Measurements from ENCODE around the gene SIX3.

The SIX3 gene

DNA sequence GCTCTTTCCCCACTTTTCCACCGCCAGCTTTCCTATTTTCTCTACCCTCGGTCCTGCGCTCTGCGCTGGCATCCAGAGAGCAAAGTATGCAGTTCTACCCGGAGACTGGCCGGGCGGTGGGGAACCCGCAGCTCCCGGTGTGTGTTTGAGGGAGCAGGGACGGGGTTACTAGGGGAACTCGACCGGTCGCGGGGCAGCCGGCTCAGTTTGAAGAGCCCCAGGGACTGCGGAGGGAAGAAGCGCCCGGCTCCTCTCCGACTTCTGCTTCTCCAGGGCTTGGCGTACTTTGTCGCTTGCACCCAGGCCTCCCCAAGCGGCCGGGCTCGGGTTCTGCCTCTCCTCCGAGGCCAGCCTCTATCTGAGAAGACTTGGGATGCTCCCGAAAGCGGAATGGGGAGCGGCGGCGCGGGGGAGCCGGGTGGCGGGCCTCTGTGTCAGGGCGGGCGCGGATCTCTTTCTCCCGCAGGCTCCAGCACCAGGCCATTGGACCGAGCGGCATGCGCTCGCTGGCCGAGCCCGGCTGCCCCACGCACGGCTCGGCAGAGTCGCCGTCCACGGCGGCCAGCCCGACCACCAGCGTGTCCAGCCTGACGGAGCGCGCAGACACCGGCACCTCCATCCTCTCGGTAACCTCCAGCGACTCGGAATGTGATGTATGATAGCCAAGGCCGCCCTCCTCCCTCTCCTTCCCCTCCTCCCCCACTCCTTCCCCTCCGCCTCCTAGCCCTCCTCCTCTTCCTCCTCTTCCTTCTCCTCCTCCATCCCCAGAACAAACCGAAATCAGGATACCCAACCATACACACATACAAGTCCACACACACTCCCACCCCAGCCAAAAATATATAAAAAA is 2.8 kb downstream of the SIX3 start:
- DNase-seq, result no peak

GRCh38 chr2:44944952-44945612 is 3.6 kb downstream of the SIX3 start:
- no peak for DNase-seq

DNA sequence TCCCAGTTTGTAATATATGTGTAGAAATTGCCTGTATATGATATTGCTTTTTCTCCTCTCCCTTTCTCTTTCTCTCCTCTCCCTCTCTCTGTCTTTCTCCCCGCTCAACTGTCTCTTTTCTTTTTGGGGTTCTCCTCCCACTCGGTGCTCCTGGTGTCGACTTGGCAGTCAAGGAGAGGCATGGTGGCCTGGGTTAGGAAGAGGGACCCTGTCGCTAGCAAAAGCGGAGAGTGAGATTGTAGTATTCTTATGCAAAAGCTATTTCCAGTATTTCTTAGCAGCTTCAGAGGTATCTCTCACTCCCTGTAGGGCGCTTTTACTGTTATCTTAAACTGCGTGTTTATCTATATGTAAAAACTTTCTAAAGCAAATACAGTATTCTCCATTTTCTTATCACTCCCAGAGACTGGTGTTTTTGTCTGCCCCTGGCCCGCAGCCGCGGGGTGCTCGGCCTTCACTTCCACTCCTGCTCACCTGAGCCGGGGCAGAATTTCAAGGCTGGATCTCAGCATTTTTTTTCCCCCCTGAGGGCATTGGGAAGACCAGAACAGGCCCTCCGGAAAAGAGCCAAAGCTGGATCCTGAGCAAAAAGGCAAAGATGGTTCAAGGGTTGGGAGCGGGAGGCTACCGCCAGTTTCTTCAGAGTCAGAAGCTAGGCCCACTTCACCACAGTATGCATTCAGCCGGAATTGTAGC is 4.3 kb downstream of the SIX3 start:
- no peak for DNase-seq

DNA sequence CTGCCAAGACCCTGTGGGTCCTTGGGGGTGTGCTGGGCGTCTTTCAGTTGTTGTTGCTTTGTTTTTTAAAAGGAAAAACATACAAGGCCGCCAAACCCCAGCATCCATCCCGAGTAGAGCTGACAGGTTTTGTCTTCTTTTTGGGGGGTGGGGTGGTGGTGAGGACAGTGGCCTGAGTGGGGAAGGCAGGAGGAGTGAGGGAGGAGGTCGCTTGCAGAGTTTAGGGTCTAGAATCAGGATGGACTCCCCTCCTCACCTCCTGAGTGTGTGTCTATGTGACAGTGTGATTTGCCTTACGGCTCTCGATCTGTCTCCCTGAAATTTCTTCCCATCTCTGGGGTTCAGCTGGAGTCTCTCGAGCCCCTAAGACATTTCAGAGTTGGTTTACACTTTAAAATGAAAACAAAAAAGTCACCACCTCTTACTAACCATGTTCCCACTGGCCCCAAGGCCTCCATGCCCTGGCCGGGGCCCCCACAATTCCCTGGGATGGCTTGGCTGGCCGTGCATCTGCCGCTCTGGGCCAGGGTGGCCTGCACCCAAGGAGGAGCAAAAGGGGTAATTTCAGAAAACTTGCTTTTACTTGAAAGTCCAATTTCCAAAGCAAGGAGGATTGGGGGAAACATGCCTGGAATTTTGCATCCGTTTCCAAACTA is 5.0 kb downstream of the SIX3 start:
- no peak for DNase-seq

DNA sequence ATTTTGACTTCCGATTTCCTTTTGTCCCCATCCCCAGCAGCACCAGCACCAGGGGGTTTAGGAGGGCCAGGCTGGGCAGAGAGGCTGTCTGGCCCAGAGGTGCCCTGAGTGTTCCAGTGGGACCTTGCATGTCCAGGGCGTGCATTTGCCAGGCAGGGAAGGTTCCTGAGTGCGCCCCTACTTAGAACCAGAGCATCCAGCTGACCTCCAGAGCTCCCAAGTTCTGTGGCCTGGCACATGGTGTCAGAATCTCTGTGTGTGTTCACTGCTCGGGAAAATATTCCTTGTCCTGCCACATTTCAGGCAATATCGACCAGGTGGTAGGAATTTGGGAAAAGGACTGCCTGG is 5.5 kb downstream of the SIX3 start:
- DNase-seq, result no peak

DNA sequence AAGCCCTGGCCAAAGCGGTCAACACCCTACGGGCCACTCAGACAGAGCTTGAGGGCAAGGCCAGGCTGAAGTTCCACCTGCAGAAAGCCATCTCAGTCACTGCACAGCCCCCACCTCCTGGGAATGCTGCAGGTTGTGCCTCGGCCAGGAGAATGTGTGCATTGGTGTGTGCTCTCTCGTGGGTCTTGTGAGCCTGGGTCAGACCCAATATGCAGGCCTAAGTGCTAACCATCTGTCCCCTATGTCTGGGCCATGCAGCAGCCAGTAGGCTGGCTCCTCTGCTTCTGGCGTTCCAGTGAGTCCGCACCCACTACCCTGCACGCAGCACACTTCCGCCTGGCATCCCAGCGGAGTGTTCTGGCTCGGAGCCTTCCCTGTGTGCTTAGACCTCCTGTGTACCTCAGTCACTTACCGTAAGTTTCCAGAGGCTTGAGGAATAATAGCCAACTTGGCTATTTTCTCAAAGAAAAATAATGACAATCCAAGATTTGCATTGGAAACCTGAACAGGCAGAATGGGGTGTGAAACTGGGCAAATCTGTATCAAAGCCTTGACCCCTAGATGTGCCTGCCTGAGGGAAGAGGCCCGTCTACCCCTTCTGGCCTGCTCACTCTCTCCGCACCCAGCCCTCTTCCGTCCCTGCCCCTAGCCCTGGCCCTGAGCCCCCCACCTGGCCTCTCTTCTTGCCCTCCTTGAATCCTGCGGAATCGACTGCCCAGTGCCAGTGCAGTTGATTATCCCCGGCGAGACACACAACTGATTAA is 7.2 kb downstream of the SIX3 start:
- DNase-seq, result no peak

DNA sequence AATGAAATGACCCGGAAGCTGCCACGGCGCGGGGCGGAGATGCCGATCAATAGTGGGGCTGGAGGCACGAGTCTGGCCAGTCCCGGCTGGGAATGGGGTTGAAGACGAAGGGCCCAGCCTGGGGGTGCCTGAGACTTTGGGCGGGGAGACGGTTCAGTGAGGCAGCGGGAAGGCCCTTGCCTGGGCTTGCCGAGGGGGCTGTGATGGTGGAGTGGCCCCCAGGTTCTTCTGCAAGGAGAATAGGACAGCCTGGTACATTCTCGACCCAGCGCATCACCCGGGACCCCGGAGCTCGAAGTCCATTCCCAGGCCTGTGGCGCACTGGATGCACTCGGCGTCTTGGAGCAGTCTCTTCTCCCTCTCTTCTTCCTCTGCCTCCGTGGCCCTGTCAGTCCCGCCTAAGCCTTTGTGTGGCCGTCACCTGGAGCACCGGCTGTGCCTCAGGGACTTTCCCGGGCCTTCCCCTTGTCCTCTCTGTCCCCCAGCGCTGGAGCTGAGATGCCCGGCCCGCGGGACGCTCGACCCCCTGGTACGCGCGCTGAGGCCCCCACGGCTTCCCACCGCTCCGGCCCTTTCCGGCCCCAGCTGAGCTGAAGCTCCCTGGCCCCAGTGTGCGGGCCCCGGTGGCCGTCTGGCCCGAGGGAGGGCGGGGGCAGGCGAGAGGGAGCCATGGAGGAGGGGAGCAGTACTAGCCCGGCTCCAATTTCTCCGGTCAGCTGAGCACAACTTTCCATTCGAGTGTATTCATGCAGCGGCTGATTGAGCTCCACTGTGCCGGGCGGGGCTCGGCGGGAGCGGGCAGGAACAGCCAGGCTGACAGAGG is 8.0 kb downstream of the SIX3 start:
- no peak for DNase-seq

DNA sequence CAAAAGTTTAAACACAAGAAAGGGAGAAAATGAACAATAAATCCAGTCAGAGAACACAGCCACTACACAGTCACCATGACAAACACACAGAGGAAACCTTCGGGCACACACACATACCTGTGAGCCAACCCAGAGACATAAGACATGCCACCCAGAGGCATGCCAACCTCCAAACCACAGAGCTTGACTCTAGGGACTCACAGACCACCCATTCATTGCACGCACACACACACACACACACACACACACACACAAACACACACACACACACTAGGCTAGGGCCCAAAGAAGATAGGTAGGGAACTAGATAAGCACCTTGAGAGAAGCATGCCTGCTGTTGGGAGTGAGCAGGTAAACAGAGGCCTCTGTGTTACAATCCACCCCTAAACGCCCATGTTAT is 9.1 kb downstream of the SIX3 start:
- no peak for DNase-seq

GRCh38 chr2:44951124-44951523 is 9.6 kb downstream of the SIX3 start:
- DNase-seq, result no peak

DNA sequence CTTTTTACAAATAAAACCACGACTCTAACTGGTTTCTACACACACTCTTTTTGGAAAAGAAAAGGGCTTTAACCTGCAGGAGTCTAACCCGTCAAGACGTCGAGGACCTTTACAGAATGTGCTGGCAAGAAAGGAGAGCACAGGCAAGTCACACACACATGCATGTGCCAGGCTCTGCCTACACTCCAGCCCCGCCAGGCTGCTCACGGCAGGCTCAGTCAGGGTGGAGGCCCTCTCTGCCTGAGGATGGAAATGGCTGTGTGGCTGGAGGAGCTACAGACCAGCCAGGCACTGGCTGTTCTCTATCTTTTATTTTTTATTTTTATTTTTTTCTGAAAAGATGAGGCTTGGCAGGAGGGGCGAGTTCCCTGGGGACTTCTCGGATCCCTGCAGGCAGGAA is 10.2 kb downstream of the SIX3 start:
- DNase-seq, result no peak

- no peak for DNase-seq
Measured at GRCh38 chr2:44952143-44952805, 10.8 kb downstream of the SIX3 start.

DNA sequence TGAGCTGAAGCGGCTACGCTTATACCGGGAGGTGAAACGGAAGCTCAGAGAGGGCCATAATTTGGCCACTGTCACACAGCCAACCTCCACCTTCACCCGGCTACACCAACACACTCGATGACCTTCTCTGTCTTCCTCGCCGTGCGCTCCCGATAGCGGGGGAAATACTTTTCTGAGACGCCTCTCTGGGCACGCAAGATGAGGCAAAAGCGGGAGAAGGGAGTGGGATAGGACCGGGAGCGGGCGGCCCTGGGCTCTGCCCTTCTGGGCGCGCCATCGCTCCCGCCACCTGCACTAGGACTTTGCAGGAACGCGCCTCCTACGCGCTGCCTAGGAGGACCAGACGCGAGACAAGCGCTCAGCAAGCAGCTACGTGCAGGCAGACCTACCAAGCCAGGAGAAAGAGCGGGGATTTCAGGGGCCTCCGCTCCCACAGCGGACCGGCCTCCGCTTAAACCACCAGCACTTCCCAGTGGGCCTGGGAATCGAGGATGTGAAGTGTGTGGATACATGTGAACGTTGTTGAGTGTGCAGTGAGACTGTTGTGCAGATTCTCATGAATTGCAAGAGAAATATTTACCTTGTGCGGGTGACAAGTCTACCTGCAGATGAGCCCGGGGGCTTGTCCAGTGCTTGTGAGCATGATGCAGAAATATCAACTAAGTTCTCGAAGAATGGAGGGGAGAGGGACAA is 11.4 kb downstream of the SIX3 start:
- no peak for DNase-seq

DNA sequence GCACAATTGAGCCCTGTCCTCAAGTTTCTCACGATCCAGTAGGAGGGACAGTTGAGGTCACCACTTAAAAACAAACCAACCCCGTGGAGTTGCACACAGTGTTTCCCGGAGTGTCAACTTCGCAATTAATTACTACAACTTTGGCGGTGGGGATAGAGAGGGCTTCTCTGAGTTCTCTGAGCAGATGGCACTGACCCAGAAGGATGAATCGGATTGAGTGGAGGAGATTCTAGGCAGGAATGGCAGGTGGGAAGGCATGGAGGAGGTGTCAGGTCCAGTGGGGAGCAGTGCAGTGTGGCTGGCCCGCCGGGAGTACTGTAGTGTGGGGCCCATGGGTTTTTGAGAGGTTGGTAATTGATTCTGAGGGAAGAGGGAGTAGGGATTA is 12.0 kb downstream of the SIX3 start:
- no peak for DNase-seq

DNA sequence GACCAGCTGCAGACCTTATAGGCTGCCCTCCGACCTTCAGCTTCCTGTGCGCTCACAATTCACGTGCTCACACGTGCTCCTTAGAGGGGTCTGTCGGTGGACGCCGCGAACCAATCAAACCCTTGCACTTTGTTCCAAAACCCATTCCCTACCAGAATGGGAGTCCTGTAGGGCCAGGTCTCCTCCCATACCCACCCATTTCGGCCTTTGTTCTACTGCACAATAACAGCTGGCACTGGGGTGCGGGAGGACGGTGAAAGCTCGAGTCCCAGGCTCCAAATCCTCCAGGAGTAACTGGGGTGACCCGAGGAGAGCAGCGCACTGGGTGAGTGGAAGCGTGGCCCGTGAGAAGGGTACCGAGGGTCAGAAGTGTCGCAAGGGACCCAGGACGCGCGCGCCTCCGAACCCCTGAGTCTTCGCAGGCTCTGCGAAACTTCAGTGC is 13.0 kb downstream of the SIX3 start:
- DNase-seq, result no peak

DNA sequence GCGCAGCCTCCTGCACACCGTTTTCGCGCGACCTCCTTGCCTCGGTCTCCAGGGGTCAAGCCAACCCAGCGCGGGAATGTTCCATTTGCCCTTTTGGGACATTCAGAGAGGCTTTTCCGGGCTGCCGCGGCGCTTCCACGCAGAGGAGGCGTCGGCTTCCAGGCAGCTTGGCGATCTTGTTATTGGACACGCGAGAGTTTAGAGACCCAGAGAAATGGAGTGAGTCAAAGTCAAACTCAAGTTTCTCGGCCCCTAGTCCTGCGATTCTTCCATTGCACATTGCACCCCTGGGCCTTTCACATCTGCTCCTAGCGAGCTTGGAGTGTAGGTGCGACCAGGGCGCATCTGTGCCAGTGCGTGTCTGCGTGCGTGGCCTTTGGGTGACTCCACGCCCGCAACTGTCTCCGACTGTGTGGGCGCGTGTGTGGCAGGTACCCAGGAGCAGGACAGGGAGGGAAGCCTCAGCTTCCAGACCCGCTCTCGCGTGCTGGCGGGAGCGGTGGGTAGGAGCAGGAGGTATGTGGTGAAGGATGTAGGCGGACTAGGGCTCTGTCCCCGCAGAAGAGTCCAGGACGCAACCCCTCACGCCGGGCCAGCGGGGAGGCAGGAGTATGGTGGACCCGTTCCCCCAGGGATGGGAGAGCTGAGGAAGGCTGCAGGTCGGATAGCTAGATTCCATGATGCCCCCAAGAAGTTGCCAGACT is 13.5 kb downstream of the SIX3 start:
- no peak for DNase-seq

- peak; percentile 73 for DNase-seq
Measured at GRCh38 chr2:44955593-44956392, 14.3 kb downstream of the SIX3 start.

GRCh38 chr2:44956843-44957242 is 15.3 kb downstream of the SIX3 start:
- no peak for DNase-seq

- DNase-seq, result no peak
Measured at GRCh38 chr2:44957656-44958327, 16.3 kb downstream of the SIX3 start.

Data from activated CD4-positive, alpha-beta T cell treated with anti-CD3 and anti-CD28 coated beads, Interleukin-2, amount 50 U/mL, for 1 hour (primary cell).